HCT116 (cell line): ENCODE data around the gene FCER1A.

ENCODE experiments used
- CEBPB ChIP-seq: IDR thresholded peaks from 2 replicates; pipeline ENCODE4 v1.6.1; 2012; ENCODE audit warnings: low read depth
- EGR1 ChIP-seq: IDR thresholded peaks from 2 replicates; pipeline ENCODE4 v1.6.1; 2012; ENCODE audit warnings: low read depth
- EZH2 ChIP-seq: fragments of 200-600 bp; sonication (generic); IDR thresholded peaks from 2 replicates; pipeline ENCODE4 v1.6.1; 2017; ENCODE audit warnings: antibody characterized with exemption, mixed run types
- EZH2phosphoT487 ChIP-seq: fragments of 200-600 bp; IDR thresholded peaks from 2 replicates; pipeline ENCODE4 v1.6.1; 2018; ENCODE audit warnings: antibody characterized with exemption, borderline replicate concordance
- POLR2A ChIP-seq: IDR thresholded peaks from 2 replicates; pipeline ENCODE4 v1.7.0; 2011; ENCODE audit warnings: borderline replicate concordance; ENCODE audit not compliant: insufficient read depth, insufficient read length; ENCODE audit errors: extremely low read depth
- RAD21 ChIP-seq: IDR thresholded peaks from 2 replicates; pipeline ENCODE4 v1.6.1; 2012; ENCODE audit warnings: low read depth, mild to moderate bottlenecking
- ZFX ChIP-seq: fragments of 450-650 bp; IDR thresholded peaks from 2 replicates; pipeline ENCODE4 v1.6.1; 2017
- TF ChIP-seq, protein P1 (sequence below), 3 experiments: fragments of 200-600 bp in 1 of 3; sonication (generic) in 1 of 3; IDR thresholded peaks in 2 of 3; conservative IDR thresholded peaks in 1 of 3; 2 replicates each; pipeline ENCODE4 v1.5.1; 2012 to 2017; ENCODE audit warnings: low read depth in 2 of 3, low read length in 2 of 3, antibody characterized with exemption in 1 of 3, borderline replicate concordance in 1 of 3, control low read depth in 1 of 3, mild to moderate bottlenecking in 1 of 3, mixed read lengths in 1 of 3, mixed run types in 1 of 3, moderate library complexity in 1 of 3; ENCODE audit not compliant: insufficient read depth in 1 of 3
- TF ChIP-seq, protein P2 (sequence below): IDR thresholded peaks from 2 replicates; pipeline ENCODE4 v1.6.1; 2012; ENCODE audit warnings: low read depth
- TF ChIP-seq, protein P3 (sequence below): IDR thresholded peaks from 2 replicates; pipeline ENCODE4 v1.6.1; 2012
- TF ChIP-seq, protein P4 (sequence below): IDR thresholded peaks from 2 replicates; pipeline ENCODE4 v1.6.1; 2012
- TF ChIP-seq, protein P5 (sequence below): IDR thresholded peaks from 2 replicates; pipeline ENCODE4 v1.6.1; 2011; ENCODE audit warnings: mild to moderate bottlenecking, low read length, moderate library complexity; ENCODE audit not compliant: insufficient replicate concordance; ENCODE audit errors: extremely low read depth

DNA sequence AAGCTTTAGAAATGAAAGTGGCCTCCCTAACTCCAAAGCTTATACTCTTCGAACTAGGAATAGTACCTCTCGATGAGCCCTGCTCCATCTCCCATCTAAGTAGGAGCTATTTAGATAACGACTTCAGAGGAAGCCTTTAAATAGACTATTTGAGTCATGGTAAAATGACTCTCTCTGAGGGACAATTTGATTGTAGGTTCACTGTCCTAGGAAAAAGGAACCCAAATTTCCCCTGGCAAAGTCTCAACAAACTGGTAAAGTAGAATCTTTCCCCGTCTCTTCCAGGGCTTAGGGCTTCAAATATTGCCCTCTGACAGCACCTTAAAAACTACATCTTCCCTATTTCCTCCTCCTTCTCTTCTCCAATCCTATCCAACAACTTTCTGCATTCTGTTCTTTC is 2.0 kb upstream of the FCER1A start:
- TF ChIP-seq POLR2A (no peak), RAD21 (no peak), EGR1 (no peak), EZH2 (no peak), EZH2phosphoT487 (no peak), ZFX (no peak), CEBPB (no peak)
- TF ChIP-seq, protein P1, sequence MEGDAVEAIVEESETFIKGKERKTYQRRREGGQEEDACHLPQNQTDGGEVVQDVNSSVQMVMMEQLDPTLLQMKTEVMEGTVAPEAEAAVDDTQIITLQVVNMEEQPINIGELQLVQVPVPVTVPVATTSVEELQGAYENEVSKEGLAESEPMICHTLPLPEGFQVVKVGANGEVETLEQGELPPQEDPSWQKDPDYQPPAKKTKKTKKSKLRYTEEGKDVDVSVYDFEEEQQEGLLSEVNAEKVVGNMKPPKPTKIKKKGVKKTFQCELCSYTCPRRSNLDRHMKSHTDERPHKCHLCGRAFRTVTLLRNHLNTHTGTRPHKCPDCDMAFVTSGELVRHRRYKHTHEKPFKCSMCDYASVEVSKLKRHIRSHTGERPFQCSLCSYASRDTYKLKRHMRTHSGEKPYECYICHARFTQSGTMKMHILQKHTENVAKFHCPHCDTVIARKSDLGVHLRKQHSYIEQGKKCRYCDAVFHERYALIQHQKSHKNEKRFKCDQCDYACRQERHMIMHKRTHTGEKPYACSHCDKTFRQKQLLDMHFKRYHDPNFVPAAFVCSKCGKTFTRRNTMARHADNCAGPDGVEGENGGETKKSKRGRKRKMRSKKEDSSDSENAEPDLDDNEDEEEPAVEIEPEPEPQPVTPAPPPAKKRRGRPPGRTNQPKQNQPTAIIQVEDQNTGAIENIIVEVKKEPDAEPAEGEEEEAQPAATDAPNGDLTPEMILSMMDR (IDR thresholded peaks at IDR 0.05 in 2 of 3, conservative IDR thresholded peaks at IDR 0.05 in 1 of 3; ENCODE audit: borderline replicate concordance in 1 of 3, insufficient read depth in 1 of 3, low read depth in 2 of 3, low read length in 2 of 3), result no peak
- TF ChIP-seq, protein P2, sequence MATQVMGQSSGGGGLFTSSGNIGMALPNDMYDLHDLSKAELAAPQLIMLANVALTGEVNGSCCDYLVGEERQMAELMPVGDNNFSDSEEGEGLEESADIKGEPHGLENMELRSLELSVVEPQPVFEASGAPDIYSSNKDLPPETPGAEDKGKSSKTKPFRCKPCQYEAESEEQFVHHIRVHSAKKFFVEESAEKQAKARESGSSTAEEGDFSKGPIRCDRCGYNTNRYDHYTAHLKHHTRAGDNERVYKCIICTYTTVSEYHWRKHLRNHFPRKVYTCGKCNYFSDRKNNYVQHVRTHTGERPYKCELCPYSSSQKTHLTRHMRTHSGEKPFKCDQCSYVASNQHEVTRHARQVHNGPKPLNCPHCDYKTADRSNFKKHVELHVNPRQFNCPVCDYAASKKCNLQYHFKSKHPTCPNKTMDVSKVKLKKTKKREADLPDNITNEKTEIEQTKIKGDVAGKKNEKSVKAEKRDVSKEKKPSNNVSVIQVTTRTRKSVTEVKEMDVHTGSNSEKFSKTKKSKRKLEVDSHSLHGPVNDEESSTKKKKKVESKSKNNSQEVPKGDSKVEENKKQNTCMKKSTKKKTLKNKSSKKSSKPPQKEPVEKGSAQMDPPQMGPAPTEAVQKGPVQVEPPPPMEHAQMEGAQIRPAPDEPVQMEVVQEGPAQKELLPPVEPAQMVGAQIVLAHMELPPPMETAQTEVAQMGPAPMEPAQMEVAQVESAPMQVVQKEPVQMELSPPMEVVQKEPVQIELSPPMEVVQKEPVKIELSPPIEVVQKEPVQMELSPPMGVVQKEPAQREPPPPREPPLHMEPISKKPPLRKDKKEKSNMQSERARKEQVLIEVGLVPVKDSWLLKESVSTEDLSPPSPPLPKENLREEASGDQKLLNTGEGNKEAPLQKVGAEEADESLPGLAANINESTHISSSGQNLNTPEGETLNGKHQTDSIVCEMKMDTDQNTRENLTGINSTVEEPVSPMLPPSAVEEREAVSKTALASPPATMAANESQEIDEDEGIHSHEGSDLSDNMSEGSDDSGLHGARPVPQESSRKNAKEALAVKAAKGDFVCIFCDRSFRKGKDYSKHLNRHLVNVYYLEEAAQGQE, result no peak
- TF ChIP-seq, protein P3, sequence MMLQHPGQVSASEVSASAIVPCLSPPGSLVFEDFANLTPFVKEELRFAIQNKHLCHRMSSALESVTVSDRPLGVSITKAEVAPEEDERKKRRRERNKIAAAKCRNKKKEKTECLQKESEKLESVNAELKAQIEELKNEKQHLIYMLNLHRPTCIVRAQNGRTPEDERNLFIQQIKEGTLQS, result no peak
- TF ChIP-seq, protein P4, sequence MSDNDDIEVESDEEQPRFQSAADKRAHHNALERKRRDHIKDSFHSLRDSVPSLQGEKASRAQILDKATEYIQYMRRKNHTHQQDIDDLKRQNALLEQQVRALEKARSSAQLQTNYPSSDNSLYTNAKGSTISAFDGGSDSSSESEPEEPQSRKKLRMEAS, result no peak
- TF ChIP-seq, protein P5, sequence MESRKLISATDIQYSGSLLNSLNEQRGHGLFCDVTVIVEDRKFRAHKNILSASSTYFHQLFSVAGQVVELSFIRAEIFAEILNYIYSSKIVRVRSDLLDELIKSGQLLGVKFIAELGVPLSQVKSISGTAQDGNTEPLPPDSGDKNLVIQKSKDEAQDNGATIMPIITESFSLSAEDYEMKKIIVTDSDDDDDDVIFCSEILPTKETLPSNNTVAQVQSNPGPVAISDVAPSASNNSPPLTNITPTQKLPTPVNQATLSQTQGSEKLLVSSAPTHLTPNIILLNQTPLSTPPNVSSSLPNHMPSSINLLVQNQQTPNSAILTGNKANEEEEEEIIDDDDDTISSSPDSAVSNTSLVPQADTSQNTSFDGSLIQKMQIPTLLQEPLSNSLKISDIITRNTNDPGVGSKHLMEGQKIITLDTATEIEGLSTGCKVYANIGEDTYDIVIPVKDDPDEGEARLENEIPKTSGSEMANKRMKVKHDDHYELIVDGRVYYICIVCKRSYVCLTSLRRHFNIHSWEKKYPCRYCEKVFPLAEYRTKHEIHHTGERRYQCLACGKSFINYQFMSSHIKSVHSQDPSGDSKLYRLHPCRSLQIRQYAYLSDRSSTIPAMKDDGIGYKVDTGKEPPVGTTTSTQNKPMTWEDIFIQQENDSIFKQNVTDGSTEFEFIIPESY, result no peak
